Mucosa of stomach (tissue), 1 donor: ENCODE data around the gene KDM4C.

Experiments
- H3K27me3 ChIP-seq: one replicate; pipeline ENCODE4 v1.7.0; 2013; ENCODE audit warnings: mild to moderate bottlenecking, low read length; ENCODE audit not compliant: control insufficient read depth, insufficient read depth
- H3K36me3 ChIP-seq: one replicate; pipeline ENCODE4 v1.7.0; 2013; ENCODE audit warnings: low read length; ENCODE audit not compliant: control insufficient read depth, insufficient read depth
- H3K4me1 ChIP-seq: one replicate; pipeline ENCODE4 v1.7.0; 2013; ENCODE audit warnings: mild to moderate bottlenecking, low read length; ENCODE audit not compliant: control insufficient read depth, insufficient read depth
- H3K4me3 ChIP-seq: one replicate; pipeline ENCODE4 v1.7.0; 2013; ENCODE audit warnings: low read length
- H3K9ac ChIP-seq: one replicate; pipeline ENCODE4 v1.7.0; 2013; ENCODE audit warnings: mild to moderate bottlenecking, low read length, moderate library complexity
- H3K9me3 ChIP-seq: one replicate; pipeline ENCODE4 v1.7.0; 2013; ENCODE audit warnings: mild to moderate bottlenecking, low read length, moderate library complexity; ENCODE audit not compliant: control insufficient read depth
- donor health status: Pancreatic carcinoma.

The KDM4C gene

DNA sequence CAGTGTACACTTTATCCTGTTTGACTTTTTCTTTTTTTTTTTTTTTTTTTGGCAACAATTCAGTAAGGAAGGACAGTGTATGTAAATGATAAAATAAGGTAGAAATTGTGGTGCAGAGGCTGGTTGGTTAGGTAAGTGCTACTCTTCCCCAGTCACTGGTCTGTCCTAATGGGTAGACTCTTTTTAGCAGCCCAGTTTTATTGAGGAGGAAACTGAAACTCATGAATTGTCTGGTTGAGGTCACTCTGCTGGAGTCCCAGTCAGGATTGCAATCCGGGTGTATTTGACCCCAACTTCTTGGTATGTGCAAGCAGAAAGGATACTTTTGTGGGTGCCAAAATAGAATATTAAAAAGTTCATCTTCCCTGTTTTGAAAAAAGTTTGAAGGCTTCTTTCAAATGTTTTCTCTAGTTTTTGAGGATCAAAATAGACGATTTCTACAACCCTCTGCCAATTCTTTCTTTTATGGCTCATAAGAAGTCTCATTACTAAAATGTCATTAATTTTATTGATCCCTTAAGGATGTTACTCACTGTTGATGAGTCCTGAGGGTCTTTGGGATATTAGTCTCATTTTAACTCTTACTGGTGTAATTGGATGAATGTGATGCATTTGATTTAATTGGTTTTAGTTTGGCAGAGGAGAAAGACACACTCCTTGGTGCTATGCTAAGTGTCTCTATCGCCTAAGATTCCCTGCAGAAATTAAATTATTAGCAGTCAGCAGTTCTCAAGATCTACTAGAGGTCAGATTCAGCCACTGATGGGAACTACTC, 171.9 kb downstream of the KDM4C start:
- Histone ChIP-seq H3K36me3 (no peaks in the 10 kb centered on the region), H3K4me3 (no peak overlapping the region), H3K9ac (no peak overlapping the region), H3K4me1 (peaks cover 25% of the 10 kb centered on the region), H3K27me3 (no peaks in the 10 kb centered on the region), H3K9me3 (no peaks in the 10 kb centered on the region)

- Histone ChIP-seq H3K27me3 (no peaks in the 10 kb centered on the region), H3K4me3 (no peak overlapping the region), H3K9ac (no peak overlapping the region), H3K4me1 (peaks cover 16% of the 10 kb centered on the region), H3K9me3 (no peaks in the 10 kb centered on the region), H3K36me3 (no peaks in the 10 kb centered on the region)
These were observed 173.1 kb downstream of the KDM4C start for GRCh38 chr9:6930827-6931226.

DNA sequence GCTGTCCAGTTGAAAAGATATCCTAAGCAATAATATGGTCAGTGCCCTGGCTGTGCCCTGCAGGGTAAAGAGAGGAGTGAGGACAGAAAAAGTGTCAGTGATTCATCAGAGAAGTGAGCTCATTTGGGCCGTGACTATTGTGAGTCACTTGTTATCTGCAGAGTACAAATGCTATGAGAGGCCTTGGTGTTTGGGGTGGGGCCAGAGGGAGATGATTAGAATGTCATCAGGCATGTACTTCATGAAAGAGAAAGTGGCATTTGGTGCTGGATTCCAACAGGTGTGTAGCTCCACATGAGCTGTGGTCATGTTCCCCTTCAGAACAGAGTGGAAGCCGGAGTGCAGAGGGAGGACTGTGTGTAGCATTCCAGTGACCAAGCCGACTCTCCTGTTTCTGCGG, 174.1 kb downstream of the KDM4C start:
- Histone ChIP-seq H3K4me3 (no peak overlapping the region), H3K27me3 (no peaks in the 10 kb centered on the region), H3K36me3 (no peaks in the 10 kb centered on the region), H3K9me3 (no peaks in the 10 kb centered on the region), H3K4me1 (peaks cover 16% of the 10 kb centered on the region), H3K9ac (no peak overlapping the region)

DNA sequence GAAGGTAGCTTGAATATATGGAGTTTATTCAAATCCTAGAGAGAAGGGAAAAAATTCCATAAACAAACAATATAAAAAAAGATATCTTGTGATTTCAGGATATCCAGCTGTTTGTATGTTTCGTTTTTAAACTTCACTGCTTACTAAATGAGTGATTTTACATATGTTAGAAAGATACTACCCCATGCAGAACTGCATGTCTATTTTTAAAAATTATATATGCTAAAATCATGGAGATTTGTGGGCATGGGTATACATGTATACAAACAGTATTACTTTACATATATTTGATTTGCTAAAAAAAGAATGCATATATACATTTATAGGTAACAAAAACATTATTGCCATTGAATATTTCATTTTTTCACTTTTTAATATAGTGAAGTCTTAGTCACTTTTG, 178.3 kb downstream of the KDM4C start:
- Histone ChIP-seq H3K4me3 (no peak overlapping the region), H3K9ac (no peak overlapping the region), H3K9me3 (no peaks in the 10 kb centered on the region)

GRCh38 chr9:6937209-6937608, 179.4 kb downstream of the KDM4C start:
- H3K4me3 ChIP-seq: no peak overlapping the region
- H3K9me3 ChIP-seq: no peaks in the 10 kb centered on the region
- H3K4me1 ChIP-seq: peaks cover 3% of the 10 kb centered on the region
- no peaks in the 10 kb centered on the region for H3K36me3 ChIP-seq
- no peak overlapping the region for H3K9ac ChIP-seq
- H3K27me3 ChIP-seq: no peaks in the 10 kb centered on the region

More for the DNA sequence above, 178.3 kb downstream of the KDM4C start:
- H3K27me3 ChIP-seq: no peaks in the 10 kb centered on the region
- H3K4me1 ChIP-seq: peaks cover 5% of the 10 kb centered on the region
- H3K36me3 ChIP-seq: no peaks in the 10 kb centered on the region

GRCh38 chr9:6938447-6938846, 180.7 kb downstream of the KDM4C start:
- no peaks in the 10 kb centered on the region for H3K9me3 ChIP-seq
- H3K4me1 ChIP-seq: no peaks in the 10 kb centered on the region
- H3K4me3 ChIP-seq: no peak overlapping the region
- no peaks in the 10 kb centered on the region for H3K27me3 ChIP-seq
- no peak overlapping the region for H3K9ac ChIP-seq
- no peaks in the 10 kb centered on the region for H3K36me3 ChIP-seq

GRCh38 chr9:6938873-6939272, 181.1 kb downstream of the KDM4C start:
- H3K4me3 ChIP-seq: no peak overlapping the region
- no peak overlapping the region for H3K9ac ChIP-seq
- H3K27me3 ChIP-seq: no peaks in the 10 kb centered on the region
- H3K36me3 ChIP-seq: no peaks in the 10 kb centered on the region
- H3K9me3 ChIP-seq: no peaks in the 10 kb centered on the region
- H3K4me1 ChIP-seq: no peaks in the 10 kb centered on the region

DNA sequence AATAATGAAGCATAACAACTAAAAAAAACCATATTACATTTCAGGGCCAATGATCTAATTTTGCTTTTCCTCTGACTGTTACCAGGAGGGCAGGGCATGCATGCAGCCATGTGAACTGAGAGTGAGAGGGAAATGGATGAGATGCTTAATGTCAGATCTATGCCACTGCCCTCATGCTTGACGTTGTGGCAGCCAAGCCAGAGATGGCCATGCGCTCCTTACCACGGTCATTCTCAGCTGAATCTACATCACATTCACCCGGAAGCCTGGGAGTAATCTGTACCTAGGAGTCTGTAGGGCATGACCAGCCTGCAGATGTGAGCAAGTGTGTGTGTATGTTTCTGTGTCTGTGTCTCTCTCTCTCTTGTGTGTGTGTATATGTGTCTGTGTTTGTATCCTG, 183.7 kb downstream of the KDM4C start:
- Histone ChIP-seq H3K27me3 (no peaks in the 10 kb centered on the region), H3K9me3 (no peaks in the 10 kb centered on the region), H3K36me3 (no peaks in the 10 kb centered on the region), H3K4me1 (peaks cover 4% of the 10 kb centered on the region), H3K9ac (no peak overlapping the region), H3K4me3 (no peak overlapping the region)

GRCh38 chr9:6942406-6942805, 184.6 kb downstream of the KDM4C start:
- no peaks in the 10 kb centered on the region for H3K9me3 ChIP-seq
- H3K9ac ChIP-seq: no peak overlapping the region
- peaks cover 4% of the 10 kb centered on the region for H3K4me1 ChIP-seq
- no peaks in the 10 kb centered on the region for H3K27me3 ChIP-seq
- H3K36me3 ChIP-seq: no peaks in the 10 kb centered on the region
- no peak overlapping the region for H3K4me3 ChIP-seq

GRCh38 chr9:6943293-6943692, 185.5 kb downstream of the KDM4C start:
- no peaks in the 10 kb centered on the region for H3K27me3 ChIP-seq
- H3K4me3 ChIP-seq: no peak overlapping the region
- no peak overlapping the region for H3K9ac ChIP-seq
- peaks cover 4% of the 10 kb centered on the region for H3K4me1 ChIP-seq
- H3K36me3 ChIP-seq: no peaks in the 10 kb centered on the region
- H3K9me3 ChIP-seq: no peaks in the 10 kb centered on the region

GRCh38 chr9:6944093-6944551, 186.3 kb downstream of the KDM4C start:
- H3K9ac ChIP-seq: no peak overlapping the region
- H3K9me3 ChIP-seq: no peaks in the 10 kb centered on the region
- no peaks in the 10 kb centered on the region for H3K36me3 ChIP-seq
- no peaks in the 10 kb centered on the region for H3K27me3 ChIP-seq
- H3K4me1 ChIP-seq: peaks cover 4% of the 10 kb centered on the region
- no peak overlapping the region for H3K4me3 ChIP-seq

DNA sequence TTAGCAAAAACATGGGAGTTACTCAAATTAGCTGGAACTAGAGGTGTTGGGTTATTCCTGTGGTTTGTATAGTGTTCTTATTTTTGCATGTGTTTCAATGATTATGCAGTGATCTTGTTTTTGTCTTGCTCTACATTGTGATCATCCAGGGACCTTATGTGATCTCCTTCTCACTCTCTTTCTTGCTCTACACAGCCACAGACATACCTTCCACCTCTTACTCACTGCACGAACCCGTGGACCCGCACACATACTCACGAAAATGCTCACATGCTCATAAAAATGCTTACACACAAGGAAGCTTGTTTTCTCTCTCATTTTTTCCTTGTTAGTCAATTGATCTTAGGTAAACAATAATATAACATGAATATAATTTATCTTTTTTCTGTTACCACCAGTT, 187.1 kb downstream of the KDM4C start:
- H3K4me1 ChIP-seq: peaks cover 4% of the 10 kb centered on the region
- no peak overlapping the region for H3K4me3 ChIP-seq
- H3K9ac ChIP-seq: no peak overlapping the region
- H3K27me3 ChIP-seq: no peaks in the 10 kb centered on the region
- H3K9me3 ChIP-seq: no peaks in the 10 kb centered on the region
- H3K36me3 ChIP-seq: no peaks in the 10 kb centered on the region

DNA sequence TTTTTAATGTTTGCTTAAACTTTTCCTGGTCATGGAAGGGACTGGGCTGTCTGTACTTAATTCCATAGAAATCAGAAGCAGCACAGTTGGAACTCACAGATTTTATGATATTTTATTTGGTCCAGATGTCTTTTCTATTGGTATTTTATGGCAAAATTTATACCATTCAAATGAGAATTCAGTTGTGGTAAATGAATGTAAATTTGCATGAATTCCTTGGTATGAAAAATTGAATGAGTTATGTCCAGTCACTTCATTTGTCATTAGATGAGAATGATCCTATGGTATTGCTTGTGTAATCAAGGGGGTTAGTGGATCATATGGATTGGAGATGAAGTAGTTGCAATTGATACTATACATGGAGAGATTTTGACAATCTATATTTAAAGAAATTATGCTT, 188.0 kb downstream of the KDM4C start:
- no peaks in the 10 kb centered on the region for H3K36me3 ChIP-seq
- H3K4me3 ChIP-seq: no peak overlapping the region
- H3K9me3 ChIP-seq: no peaks in the 10 kb centered on the region
- peaks cover 4% of the 10 kb centered on the region for H3K4me1 ChIP-seq
- H3K27me3 ChIP-seq: no peaks in the 10 kb centered on the region
- H3K9ac ChIP-seq: no peak overlapping the region
